ENCODE data around the gene LDHD.

DNA sequence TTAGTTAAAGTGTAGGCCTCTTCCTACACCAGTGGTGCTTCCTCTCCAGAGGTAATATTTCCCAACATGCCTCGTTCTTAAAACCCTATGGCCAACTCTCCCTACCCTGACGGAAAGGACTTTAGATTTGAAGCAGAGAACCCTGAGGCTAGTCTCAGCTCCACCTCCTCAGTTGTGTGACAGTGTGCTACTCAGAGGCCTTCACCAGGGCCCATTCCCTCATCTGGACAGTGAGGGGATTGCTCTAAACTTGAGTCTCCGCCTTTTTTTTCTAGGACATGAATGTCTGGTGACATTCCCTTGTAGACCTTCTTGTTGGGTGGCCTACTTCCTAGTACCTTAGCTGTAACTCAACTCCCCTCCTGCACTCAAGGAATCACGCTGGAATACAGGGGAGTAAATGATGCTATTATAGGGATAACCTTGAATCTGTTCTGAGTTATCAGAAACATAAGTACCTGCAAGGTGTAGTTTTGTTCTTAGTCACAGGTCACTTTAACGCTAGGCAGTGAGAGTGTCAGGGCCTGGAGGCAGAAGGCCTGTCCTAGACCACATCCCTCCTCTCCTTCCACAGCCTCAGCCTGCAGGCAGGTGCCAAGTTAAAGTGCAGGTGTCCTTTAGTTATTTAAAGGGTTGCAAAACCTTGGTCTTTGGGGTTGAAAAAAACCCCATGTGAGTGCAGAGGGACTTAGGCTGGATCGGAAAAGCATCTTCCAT is 26.9 kb downstream of the LDHD start:
- no peak for TF ChIP-seq POLR2A (IDR thresholded peaks at IDR 0.05; ENCODE audit: low read length)
- TF ChIP-seq GATA1 (IDR thresholded peaks at IDR 0.05; ENCODE audit: low read depth, low read length): no peak
